Measurements from ENCODE around the gene TNIP3. TPM values are rescaled to one million over a fixed set of nuclear protein-coding genes. Genes with fewer than 3 reads are reported as not detected.

The TNIP3 gene
- total and polyA plus RNA-seq, 2 donors (not counting 1 experiment from before 2014, with no cell fraction given), result 0.50 to 0.51 TPM

DNA sequence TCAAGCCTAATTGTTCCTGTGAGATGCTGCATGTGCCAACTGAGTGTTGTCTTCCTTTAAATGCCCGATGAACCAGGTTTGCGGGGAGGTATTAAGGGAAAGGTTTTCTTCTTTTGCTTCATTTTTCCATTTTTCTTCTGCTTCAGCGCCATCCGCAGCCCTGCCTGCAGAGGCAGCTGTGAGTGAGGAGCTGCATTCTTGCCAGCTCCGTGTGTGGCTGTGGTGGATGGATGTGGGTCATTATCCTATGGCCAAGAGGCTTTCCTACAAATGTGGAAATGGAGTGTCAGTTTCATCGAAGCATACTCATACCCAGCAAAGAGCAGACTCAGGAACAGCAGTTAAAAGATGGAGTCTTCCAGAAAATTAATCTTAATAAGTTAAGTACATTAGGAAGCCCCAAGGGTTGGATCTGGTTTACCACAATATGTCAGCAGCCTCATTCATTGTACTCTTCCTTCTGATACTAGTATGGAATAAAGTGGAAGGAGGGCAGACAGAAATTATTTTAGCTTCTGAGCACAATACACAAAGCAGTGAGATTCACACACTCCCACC, 37.6 kb downstream of the TNIP3 start:
- no peaks in the 10 kb centered on the region for H3K4me1 ChIP-seq (ENCODE audit: control insufficient read depth, extremely low read depth, insufficient read depth, low read length)
- no peaks in the 10 kb centered on the region for H3K9me3 ChIP-seq (ENCODE audit: control insufficient read depth, insufficient read depth, low read depth, low read length)
- H3K9ac ChIP-seq (ENCODE audit: insufficient read depth, low read length), result no peak overlapping the region
- no peak overlapping the region for H3K27ac ChIP-seq (ENCODE audit: insufficient read depth, low read length)
- no peaks in the 10 kb centered on the region for H3K79me2 ChIP-seq (ENCODE audit: control insufficient read depth, insufficient read depth, low read length)
- H3K4me3 ChIP-seq (replicated peaks in 1 of 4; ENCODE audit: control extremely low read depth in 1 of 4, insufficient read depth in 1 of 4, low read depth in 3 of 4, low read length in 4 of 4), result no peak overlapping the region
- H2AFZ ChIP-seq (ENCODE audit: low read length), result no peak overlapping the region
- no peak overlapping the region for H3K4me2 ChIP-seq (ENCODE audit: extremely low read depth, insufficient read depth, low read length)
- H3K27me3 ChIP-seq (ENCODE audit: control insufficient read depth, insufficient read depth, low read length), result no peaks in the 10 kb centered on the region
- H4K20me1 ChIP-seq (ENCODE audit: control insufficient read depth, extremely low read depth, insufficient read depth, low read length), result no peaks in the 10 kb centered on the region
- no peak for DNase-seq (ENCODE audit: low read depth in 2 of 2)
- TF ChIP-seq EZH2 (IDR thresholded peaks at IDR 0.05; ENCODE audit: low read length, missing control alignments), result no peak
- TF ChIP-seq CTCF (conservative IDR thresholded peaks at IDR 0.05 in 1 of 2, IDR thresholded peaks at IDR 0.05 in 1 of 2; ENCODE audit: low read depth in 1 of 2, low read length in 2 of 2), result no peak
- H3K36me3 ChIP-seq (ENCODE audit: control insufficient read depth, insufficient read depth, low read length), result no peaks in the 10 kb centered on the region

GRCh38 chr4:121125498-121125885, 38.6 kb downstream of the TNIP3 start:
- no peak overlapping the region for H3K9ac ChIP-seq (ENCODE audit: insufficient read depth, low read length)
- H3K79me2 ChIP-seq (ENCODE audit: control insufficient read depth, insufficient read depth, low read length), result no peaks in the 10 kb centered on the region
- H3K27me3 ChIP-seq (ENCODE audit: control insufficient read depth, insufficient read depth, low read length), result no peaks in the 10 kb centered on the region
- DNase-seq (ENCODE audit: low read depth in 2 of 2), result no peak
- no peaks in the 10 kb centered on the region for H3K9me3 ChIP-seq (ENCODE audit: control insufficient read depth, insufficient read depth, low read depth, low read length)
- H4K20me1 ChIP-seq (ENCODE audit: control insufficient read depth, extremely low read depth, insufficient read depth, low read length), result no peaks in the 10 kb centered on the region
- TF ChIP-seq EZH2 (IDR thresholded peaks at IDR 0.05; ENCODE audit: low read length, missing control alignments), result no peak
- TF ChIP-seq CTCF (conservative IDR thresholded peaks at IDR 0.05 in 1 of 2, IDR thresholded peaks at IDR 0.05 in 1 of 2; ENCODE audit: low read depth in 1 of 2, low read length in 2 of 2), result no peak
- H2AFZ ChIP-seq (ENCODE audit: low read length), result no peak overlapping the region
- no peak overlapping the region for H3K4me3 ChIP-seq (replicated peaks in 1 of 4; ENCODE audit: control extremely low read depth in 1 of 4, insufficient read depth in 1 of 4, low read depth in 3 of 4, low read length in 4 of 4)
- H3K36me3 ChIP-seq (ENCODE audit: control insufficient read depth, insufficient read depth, low read length), result no peaks in the 10 kb centered on the region
- H3K27ac ChIP-seq (ENCODE audit: insufficient read depth, low read length), result no peak overlapping the region
- no peaks in the 10 kb centered on the region for H3K4me1 ChIP-seq (ENCODE audit: control insufficient read depth, extremely low read depth, insufficient read depth, low read length)
- H3K4me2 ChIP-seq (ENCODE audit: extremely low read depth, insufficient read depth, low read length), result no peak overlapping the region

DNA sequence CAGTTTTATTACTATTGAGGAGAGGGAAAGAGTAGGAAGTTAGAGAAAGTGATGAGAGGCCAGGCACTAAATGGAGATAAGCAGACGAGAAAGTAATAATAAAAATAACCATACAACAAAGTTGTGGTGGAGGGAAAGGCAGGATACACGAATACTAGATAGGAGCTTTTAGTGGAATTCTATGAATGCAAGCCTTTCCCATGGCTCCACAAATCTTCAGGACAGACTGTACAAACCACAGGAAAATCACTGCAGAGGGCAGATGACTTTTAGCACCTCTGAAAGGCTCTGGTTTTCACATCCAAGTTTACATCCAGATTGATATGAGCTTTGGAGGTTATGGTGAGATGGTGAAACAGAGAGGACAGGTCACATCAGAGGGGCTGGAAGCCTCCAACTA, 41.5 kb downstream of the TNIP3 start:
- no peak overlapping the region for H3K4me2 ChIP-seq (ENCODE audit: extremely low read depth, insufficient read depth, low read length)
- H3K36me3 ChIP-seq (ENCODE audit: control insufficient read depth, insufficient read depth, low read length), result no peaks in the 10 kb centered on the region
- TF ChIP-seq EZH2 (IDR thresholded peaks at IDR 0.05; ENCODE audit: low read length, missing control alignments), result no peak
- H3K4me3 ChIP-seq (replicated peaks in 1 of 4; ENCODE audit: control extremely low read depth in 1 of 4, insufficient read depth in 1 of 4, low read depth in 3 of 4, low read length in 4 of 4), result no peak overlapping the region
- H3K9me3 ChIP-seq (ENCODE audit: control insufficient read depth, insufficient read depth, low read depth, low read length), result no peaks in the 10 kb centered on the region
- H4K20me1 ChIP-seq (ENCODE audit: control insufficient read depth, extremely low read depth, insufficient read depth, low read length), result no peaks in the 10 kb centered on the region
- H3K27ac ChIP-seq (ENCODE audit: insufficient read depth, low read length), result no peak overlapping the region
- peak in 1 of 2 donors; percentile 38 for DNase-seq (ENCODE audit: low read depth in 2 of 2)
- no peak overlapping the region for H3K9ac ChIP-seq (ENCODE audit: insufficient read depth, low read length)
- H3K27me3 ChIP-seq (ENCODE audit: control insufficient read depth, insufficient read depth, low read length), result no peaks in the 10 kb centered on the region
- no peaks in the 10 kb centered on the region for H3K4me1 ChIP-seq (ENCODE audit: control insufficient read depth, extremely low read depth, insufficient read depth, low read length)
- H3K79me2 ChIP-seq (ENCODE audit: control insufficient read depth, insufficient read depth, low read length), result no peaks in the 10 kb centered on the region
- no peak overlapping the region for H2AFZ ChIP-seq (ENCODE audit: low read length)
